Peyer's patch (tissue), 4 donors: ENCODE measurements around the gene GALR3.

Experiments used
- POLR2A ChIP-seq, 2 donors: fragments of 450-650 bp; IDR thresholded peaks; one replicate each; pipeline ENCODE4 v1.5.1; 2017; ENCODE audit warnings: antibody characterized with exemption in 2 of 2, mild to moderate bottlenecking in 2 of 2, moderate library complexity in 2 of 2
- TF ChIP-seq, protein P1 (sequence below), 6 experiments: fragments of 450-650 bp in 4 of 6; fragments of 200-600 bp in 2 of 6; sonication (generic) in 1 of 6; IDR thresholded peaks; one replicate each; pipeline ENCODE4 v1.5.1; 2017 to 2019; ENCODE audit warnings: antibody characterized with exemption in 6 of 6, mild to moderate bottlenecking in 3 of 6, moderate library complexity in 1 of 6

DNA sequence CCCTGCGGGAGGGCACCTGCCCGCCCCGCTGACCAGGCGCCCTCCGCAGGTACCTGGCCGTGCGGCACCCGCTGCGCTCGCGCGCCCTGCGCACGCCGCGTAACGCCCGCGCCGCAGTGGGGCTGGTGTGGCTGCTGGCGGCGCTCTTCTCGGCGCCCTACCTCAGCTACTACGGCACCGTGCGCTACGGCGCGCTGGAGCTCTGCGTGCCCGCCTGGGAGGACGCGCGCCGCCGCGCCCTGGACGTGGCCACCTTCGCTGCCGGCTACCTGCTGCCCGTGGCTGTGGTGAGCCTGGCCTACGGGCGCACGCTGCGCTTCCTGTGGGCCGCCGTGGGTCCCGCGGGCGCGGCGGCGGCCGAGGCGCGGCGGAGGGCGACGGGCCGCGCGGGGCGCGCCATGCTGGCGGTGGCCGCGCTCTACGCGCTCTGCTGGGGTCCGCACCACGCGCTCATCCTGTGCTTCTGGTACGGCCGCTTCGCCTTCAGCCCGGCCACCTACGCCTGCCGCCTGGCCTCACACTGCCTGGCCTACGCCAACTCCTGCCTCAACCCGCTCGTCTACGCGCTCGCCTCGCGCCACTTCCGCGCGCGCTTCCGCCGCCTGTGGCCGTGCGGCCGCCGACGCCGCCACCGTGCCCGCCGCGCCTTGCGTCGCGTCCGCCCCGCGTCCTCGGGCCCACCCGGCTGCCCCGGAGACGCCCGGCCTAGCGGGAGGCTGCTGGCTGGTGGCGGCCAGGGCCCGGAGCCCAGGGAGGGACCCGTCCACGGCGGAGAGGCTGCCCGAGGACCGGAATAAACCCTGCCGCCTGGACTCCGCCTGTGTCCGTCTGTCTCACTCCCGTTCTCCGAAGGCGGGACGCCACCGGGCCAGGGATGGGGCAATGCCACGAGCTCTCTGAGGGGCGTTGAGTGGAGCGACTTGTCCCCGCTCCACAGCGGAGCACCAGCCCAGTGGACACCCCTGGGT is 1.8 kb downstream of the GALR3 start:
- TF ChIP-seq POLR2A (IDR thresholded peaks at IDR 0.05) = no peak
- TF ChIP-seq, protein P1, sequence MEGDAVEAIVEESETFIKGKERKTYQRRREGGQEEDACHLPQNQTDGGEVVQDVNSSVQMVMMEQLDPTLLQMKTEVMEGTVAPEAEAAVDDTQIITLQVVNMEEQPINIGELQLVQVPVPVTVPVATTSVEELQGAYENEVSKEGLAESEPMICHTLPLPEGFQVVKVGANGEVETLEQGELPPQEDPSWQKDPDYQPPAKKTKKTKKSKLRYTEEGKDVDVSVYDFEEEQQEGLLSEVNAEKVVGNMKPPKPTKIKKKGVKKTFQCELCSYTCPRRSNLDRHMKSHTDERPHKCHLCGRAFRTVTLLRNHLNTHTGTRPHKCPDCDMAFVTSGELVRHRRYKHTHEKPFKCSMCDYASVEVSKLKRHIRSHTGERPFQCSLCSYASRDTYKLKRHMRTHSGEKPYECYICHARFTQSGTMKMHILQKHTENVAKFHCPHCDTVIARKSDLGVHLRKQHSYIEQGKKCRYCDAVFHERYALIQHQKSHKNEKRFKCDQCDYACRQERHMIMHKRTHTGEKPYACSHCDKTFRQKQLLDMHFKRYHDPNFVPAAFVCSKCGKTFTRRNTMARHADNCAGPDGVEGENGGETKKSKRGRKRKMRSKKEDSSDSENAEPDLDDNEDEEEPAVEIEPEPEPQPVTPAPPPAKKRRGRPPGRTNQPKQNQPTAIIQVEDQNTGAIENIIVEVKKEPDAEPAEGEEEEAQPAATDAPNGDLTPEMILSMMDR (IDR thresholded peaks at IDR 0.05) = peak in 1 of 6 experiments; percentile 8
